HG03442 (cell line): ENCODE data around the gene TLE5.
"Not testable (repeated sequence)": the region's sequence is repeated elsewhere in the genome, so short reads cannot be mapped to it uniquely, and the experiment has no call there.

ENCODE experiments used
- ATAC-seq: cut with Tn5 transposase; IDR thresholded peaks from one replicate; pipeline ENCODE4 v1.9.1; 2021; ENCODE audit warnings: mild to moderate bottlenecking, moderate library complexity; ENCODE audit not compliant: unreplicated experiment

Gene TLE5

GRCh38 chr19:3027981-3028304 is 34.4 kb downstream of the TLE5 start:
- ATAC-seq = no peak

- ATAC-seq = no peak
Measured at GRCh38 chr19:3027292-3027691, 35.0 kb downstream of the TLE5 start.

DNA sequence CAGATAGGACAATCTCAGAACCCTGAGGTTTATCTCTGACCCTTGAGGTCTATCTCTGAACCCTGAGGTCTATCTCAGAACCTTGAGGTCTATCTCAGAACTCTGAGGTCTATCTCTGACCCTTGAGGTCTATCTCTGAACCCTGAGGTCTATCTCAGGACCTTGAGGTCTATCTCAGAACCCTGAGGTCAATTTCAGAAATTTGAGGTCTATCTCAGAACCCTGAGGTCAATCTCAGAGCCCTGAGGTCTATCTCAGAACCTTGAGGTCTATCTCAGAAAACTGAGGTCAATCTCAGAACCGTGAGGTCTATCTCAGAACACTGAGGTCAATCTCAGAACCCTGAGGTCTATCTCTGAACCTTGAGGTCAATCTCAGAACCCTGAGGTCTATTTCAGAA is 35.5 kb downstream of the TLE5 start:
- no peak for ATAC-seq

DNA sequence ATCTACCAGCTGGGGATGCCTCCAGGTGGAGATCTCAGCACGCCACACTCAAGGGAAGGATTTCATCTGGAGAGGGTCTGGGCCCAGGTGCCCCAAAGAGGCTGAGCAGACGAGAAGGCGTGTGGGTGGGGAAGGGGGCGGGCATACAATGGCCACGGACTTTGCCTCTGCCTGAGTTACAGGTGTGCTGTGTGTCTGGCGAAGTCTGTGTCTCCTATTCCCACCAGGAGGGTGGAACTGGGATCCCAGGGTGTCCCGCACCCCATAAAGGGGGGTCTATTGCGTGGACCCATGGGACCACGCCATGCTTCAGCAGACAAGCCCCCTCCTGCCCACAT is 36.8 kb downstream of the TLE5 start:
- ATAC-seq = no peak

DNA sequence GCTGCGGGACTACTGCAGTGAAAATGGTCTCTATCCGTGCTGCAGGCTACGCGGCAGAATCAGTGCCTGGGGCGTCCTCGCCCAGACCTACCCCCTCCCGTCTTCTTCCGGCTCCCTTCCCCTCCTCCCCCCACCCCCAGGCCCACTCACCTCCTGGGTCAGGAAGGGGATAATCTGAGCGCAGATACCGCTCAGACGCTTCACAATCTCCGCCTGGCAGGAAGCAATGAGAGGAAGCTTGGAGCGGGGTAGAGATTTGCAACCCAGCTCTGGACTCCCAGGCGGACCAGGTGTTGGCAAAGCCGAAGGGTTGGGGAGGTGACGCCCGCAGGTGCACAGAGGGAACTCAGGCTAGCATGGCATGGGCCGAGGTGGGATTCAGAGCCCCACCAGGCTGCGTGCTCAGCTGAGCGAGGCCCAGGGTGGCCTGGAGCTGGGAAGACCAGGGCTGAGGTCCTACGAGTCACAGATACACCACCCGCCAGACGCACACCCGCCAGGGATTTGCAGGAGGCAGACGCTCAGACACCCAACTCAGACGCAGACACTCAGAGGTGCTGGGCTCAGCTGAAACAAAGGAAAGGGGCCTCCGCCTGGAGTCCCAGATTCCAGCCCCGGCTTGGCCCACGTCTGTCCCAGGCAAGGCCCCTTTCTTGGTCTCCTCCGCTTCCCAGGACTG is 37.3 kb downstream of the TLE5 start:
- ATAC-seq = no peak

GRCh38 chr19:3024509-3024869 is 37.8 kb downstream of the TLE5 start:
- ATAC-seq = no peak

- no peak for ATAC-seq
Measured at GRCh38 chr19:3020321-3020960, 41.9 kb downstream of the TLE5 start.

DNA sequence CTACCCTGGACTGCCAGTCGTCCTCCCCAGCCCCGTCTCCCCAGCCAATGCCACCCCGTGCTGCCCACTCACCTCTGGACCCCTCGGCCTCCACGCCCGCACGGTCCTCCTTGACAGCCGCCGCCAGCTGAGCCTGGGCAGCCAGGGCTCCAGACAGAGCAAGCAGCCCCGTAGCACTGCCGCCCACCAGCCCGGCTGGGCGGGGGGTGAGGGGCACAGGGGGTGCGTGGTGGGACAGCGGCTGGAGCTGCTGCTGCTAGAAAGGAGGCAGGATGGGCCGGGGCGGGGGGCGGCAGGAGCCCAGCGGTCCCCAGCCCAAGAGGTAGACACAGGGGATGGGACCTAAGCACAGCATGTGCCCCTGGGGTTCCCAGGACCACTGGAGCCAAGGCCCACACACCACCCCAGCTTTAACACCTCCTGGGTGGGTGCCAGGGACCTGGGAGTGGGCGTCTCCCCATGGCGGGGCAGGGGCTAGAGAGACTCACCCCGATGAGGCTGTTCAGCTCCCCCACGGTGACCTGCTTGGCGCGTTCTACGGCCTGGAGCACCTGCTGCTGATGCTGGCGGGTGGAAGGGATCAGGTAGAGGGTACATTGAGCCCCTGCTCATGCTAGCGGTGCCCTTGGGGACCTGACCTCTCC is 43.0 kb downstream of the TLE5 start:
- no peak for ATAC-seq

- no peak for ATAC-seq
Measured at GRCh38 chr19:3017923-3018322, 44.4 kb downstream of the TLE5 start.

- no peak for ATAC-seq
Measured at GRCh38 chr19:3015126-3016057, 46.9 kb downstream of the TLE5 start.

DNA sequence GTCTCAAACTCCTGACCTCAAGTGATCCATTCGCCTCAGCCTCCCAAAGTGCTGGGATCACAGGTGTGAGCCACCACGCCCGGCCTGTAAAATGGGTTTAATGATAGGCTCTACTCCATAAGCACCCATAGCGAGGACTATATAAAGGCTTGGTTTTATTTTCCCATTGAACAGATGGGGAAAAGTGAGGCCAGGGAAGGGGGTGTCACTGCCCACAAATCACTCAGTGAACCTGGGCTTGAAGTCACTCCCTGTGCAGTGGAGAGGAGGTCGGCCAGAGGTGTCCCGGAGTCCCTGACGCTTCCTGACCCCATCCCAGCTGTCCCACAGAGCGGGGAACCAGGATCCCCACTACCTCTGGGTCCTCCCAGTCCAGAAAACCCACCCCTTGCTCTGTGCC is 48.2 kb downstream of the TLE5 start:
- ATAC-seq = no peak

GRCh38 chr19:3013263-3013725 is 49.0 kb downstream of the TLE5 start:
- ATAC-seq = no peak

GRCh38 chr19:3012621-3013262 is 49.6 kb downstream of the TLE5 start:
- ATAC-seq = no peak

- ATAC-seq = not testable (repeated sequence)
Measured at GRCh38 chr19:3012059-3012458, 50.2 kb downstream of the TLE5 start.

DNA sequence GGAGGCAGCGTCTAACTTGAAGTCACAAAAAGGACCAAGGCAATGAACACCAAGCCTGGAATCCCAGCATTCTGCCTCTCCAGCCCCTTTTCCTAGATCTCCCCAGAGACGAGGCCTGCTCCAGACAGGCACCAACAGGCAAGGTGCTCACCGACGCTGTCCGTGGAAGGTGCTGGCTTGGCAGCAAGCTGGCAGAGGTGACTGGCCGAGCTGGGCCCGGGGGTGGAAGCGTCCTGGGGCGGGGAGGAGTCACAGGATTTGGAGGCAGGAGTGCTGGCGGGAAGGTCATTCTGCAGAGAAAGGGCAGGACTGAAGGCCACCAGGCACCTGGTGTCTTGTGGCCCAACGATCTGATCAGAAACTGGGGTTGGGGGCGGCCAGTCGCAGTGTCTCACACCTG is 51.4 kb downstream of the TLE5 start:
- ATAC-seq = no peak

DNA sequence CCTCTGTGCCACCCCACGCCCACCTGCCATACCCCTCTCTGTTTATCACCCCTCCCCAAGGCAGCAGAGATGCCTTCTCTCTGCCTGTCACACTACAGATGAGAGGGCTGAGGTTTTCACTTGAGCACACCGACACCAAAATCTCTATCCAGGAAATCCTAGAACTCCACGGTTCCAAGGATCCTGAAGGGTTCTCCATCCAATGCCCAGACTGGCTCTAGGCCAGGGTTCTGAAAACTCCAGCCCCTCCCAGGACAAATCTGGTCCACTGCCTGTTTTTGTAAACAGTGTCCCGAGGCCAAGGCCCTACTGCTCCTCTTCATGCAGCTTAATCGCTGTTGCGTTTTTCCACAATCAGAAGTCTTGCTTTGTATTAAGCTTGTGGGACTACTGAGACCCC is 53.3 kb downstream of the TLE5 start:
- no peak for ATAC-seq

DNA sequence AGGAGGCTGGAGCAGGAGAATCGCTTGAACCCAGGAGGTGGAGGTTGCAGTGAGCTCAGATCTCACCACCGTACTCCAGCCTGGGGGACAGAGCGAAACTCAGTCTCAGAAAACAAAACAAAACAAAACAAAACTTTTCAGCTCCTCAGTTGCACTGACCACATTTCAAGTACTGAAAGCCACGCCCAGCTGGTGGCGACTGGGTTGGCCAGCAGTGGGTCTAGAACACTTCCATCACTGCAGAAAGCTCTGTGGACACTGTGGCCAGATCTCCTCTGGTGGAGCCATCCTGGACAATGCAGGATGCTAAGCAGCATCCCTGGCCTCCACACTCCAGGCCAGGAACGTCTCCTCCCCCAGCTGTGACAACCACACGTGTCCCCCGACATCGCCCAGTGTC is 54.3 kb downstream of the TLE5 start:
- ATAC-seq = no peak

GRCh38 chr19:3006075-3006767 is 56.1 kb downstream of the TLE5 start:
- no peak for ATAC-seq

DNA sequence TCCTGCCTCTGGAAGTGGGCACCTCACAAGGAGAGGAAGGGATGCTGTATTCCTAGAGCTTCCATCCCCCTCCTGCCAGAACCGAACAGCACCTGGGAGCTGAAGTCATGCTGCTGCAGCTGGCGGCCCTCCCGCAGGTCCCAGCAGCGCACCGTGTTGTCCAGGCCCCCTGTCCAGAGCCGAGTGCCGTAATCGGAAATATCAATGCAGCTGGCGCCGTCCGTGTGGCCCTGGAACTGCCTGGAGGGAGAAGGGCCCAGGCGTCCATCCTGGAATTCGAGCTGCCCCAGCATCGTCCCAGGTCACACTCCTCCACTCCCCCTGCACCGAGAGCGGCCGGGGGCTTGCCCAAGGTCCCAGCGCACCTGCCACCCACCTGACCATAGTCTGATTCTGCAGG is 57.0 kb downstream of the TLE5 start:
- ATAC-seq = no peak

GRCh38 chr19:3004522-3004921 is 57.8 kb downstream of the TLE5 start:
- no peak for ATAC-seq
